Heart left ventricle (tissue), 16 donors: ENCODE measurements around the gene CRYBG3. TPM values are rescaled to one million over a fixed set of nuclear protein-coding genes. Genes with fewer than 3 reads are reported as not detected.
A peak's percentile ranks its signal among the peaks of the same experiment; 100 is the strongest.
"Not testable (repeated sequence)": the region's sequence is repeated elsewhere in the genome, so short reads cannot be mapped to it uniquely, and the experiment has no call there.

ENCODE experiments used
- ATAC-seq, 4 donors: fragments of 200-7000 bp; cut with Tn5 transposase; one replicate each; pipeline ENCODE4 v1.9.1; 2020 to 2022; ENCODE audit warnings: moderate library complexity in 4 of 4, mild to moderate bottlenecking in 3 of 4, moderate number of reproducible peaks in 1 of 4
- DNase-seq, 5 donors: peaks; one replicate each; pipeline ENCODE4 v3.0.0-alpha.2; 2020
- H3K27ac ChIP-seq, 12 donors: fragments of 200-600 bp; sonication (generic) in 4 of 12; one replicate each; pipeline versions ENCODE4 v1.5.0 to v1.8.0; 2016 to 2022; ENCODE audit warnings: mild to moderate bottlenecking in 2 of 12
- H3K27me3 ChIP-seq, 9 donors: fragments of 200-600 bp; sonication (generic) in 2 of 9; one replicate each; pipeline versions ENCODE4 v1.5.1 to v1.8.0; 2016 to 2022; ENCODE audit warnings: mild to moderate bottlenecking in 3 of 9
- H3K36me3 ChIP-seq, 9 donors: fragments of 200-600 bp; sonication (generic) in 2 of 9; one replicate each; pipeline versions ENCODE4 v1.5.0 to v1.8.0; 2018 to 2022; ENCODE audit warnings: mild to moderate bottlenecking in 2 of 9
- H3K4me1 ChIP-seq, 12 donors: fragments of 200-600 bp; sonication (generic) in 4 of 12; one replicate each; pipeline versions ENCODE4 v1.5.0 to v1.8.0; 2016 to 2022; ENCODE audit warnings: mild to moderate bottlenecking in 3 of 12
- H3K4me3 ChIP-seq, 12 donors: fragments of 200-600 bp; sonication (generic) in 4 of 12; one replicate each; pipeline versions ENCODE4 v1.5.0 to v1.8.0; 2017 to 2022; ENCODE audit warnings: mild to moderate bottlenecking in 9 of 12, moderate library complexity in 4 of 12
- H3K9me3 ChIP-seq, 12 donors: fragments of 200-600 bp; sonication (generic) in 4 of 12; one replicate each; pipeline versions ENCODE4 v1.5.0 to v1.8.0; 2016 to 2022; ENCODE audit warnings: mild to moderate bottlenecking in 1 of 12
- CTCF ChIP-seq, 12 donors: fragments of 200-600 bp; sonication (generic) in 4 of 12; IDR thresholded peaks; one replicate each; pipeline versions ENCODE4 v1.5.0 to v1.8.0; 2018 to 2022; ENCODE audit warnings: antibody characterized with exemption in 12 of 12, mild to moderate bottlenecking in 5 of 12
- POLR2A ChIP-seq, 2 donors: fragments of 450-650 bp; IDR thresholded peaks; one replicate each; pipeline ENCODE4 v1.6.1; 2017; ENCODE audit warnings: antibody characterized with exemption in 2 of 2, mild to moderate bottlenecking in 2 of 2, moderate library complexity in 2 of 2
- WGBS, 4 donors: extraction: QIAGEN DNeasy Blood & Tissue Kit in 2 of 4; methylation state at CpG; one replicate each; pipeline versions ENCODE4 v1.1.5 to v1.1.7; 2013 to 2018; 5-methylcytosine and 5-hydroxymethylcytosine counted together
- intact Hi-C, 10 donors: fragments of 100-400 bp; cut with DNase I; formaldehyde crosslinking; loops; one replicate each; pipeline versions ENCODE4 v1.11.1 to v1.14.2; 2022
- polyA plus RNA-seq, 2 donors: library from polyadenylated mRNA; stranded (reverse); fragments of 200-250 nt; gene quantifications; one replicate each; pipeline ENCODE4 v1.2.3, GENCODE V29; 2013
- total RNA-seq, 9 donors: library from RNA; depleted of rRNA in 2 of 9; stranded (reverse); fragments of >200 nt in 2 of 9; fragmentation: NEBNext Ultra II Directional in 3 of 9; extraction: Animal tissue kit (Norgen Biotek cat#: 25700) in 3 of 9; gene quantifications; one replicate each; pipeline versions ENCODE4 v1.1.0 to v1.2.4, GENCODE V29; 2016 to 2023
- donor health status: ischemic (EF 13 %, LVEDD 7.1; RV severe dilation, severe dysfunction).
- donor health status: healthy with polysubstance abuse.
- donor health status: DM: no; HTN: yes; CAD: no.
- donor health status: DM: no; HTN: no; CAD: no.
- donor health status: ischemic (EF 25% LVEDD 6.9; RV normal size, moderate dysfunction).
- donor health status: ischemic (EF 25% LVEDD 5.7; RV mildly dilated, moderate dysfunction).
- donor health status: healthy.
- donor health status: DM: yes; HTN: yes; CAD: no.
- donor health status: ischemic (EF 35%, LVEDD 5.7; RV mildly dilated, moderate dysfunction).
- donor health status: nonischemic (EF 11% LVEDD 7.7; RV severe dilation, severe dysfunction).
- donor health status: DM: yes; HTN: yes; CAD: no.
- donor health status: PGD.
- donor health status: ischemic (EF 29% LVEDD 5.4; RV normal size, mild dysfunction).
- donor health status: nonischemic (EF 23%, LVEDD 6.1; RV moderate dilation, normal function).

The CRYBG3 gene
- total and polyA plus RNA-seq, 11 donors = 5.5 to 34.1 (median 20.9) TPM

- peak in 2 of 4 donors; percentile 62 to 63 for ATAC-seq
- no peak for TF ChIP-seq POLR2A (IDR thresholded peaks at IDR 0.05)
- TF ChIP-seq CTCF (IDR thresholded peaks at IDR 0.05) = no peak
Measured at GRCh38 chr3:97901313-97902248, 79.8 kb downstream of the CRYBG3 start.

GRCh38 chr3:97909830-97910229 is 88.0 kb downstream of the CRYBG3 start:
- intact Hi-C loops = loop anchor here in 1 of 10 donors (10.0 kb wide), 1 partner anchor 85 kb away; the partner anchor contains the start of gene CRYBG3
- not testable (repeated sequence) for ATAC-seq, H3K9me3 ChIP-seq, DNase-seq, H3K4me3 ChIP-seq, H3K27ac ChIP-seq, H3K4me1 ChIP-seq, H3K27me3 ChIP-seq
- WGBS, 4 donors = 62 to 64% methylated on average over 2 of the region's 3 CpGs; no CpG with 5 or more reads in 2 of the 4 donors
- peaks cover 0 to 39% (median 29%) of the 10 kb centered on the region in 9 donors for H3K36me3 ChIP-seq

More at GRCh38 chr3:97901313-97902248, 79.8 kb downstream of the CRYBG3 start:
- Histone ChIP-seq H3K4me1 (peaks cover 0 to 31% (median 16%) of the 10 kb centered on the region in 12 donors), H3K27ac (peak overlapping the region; percentile 55 to 85 (median 70)), H3K4me3 (peak overlapping the region in 4 of 12 donors; percentile 2 to 25 (median 12)), H3K27me3 (no peaks in the 10 kb centered on the region), H3K36me3 (peaks cover 0 to 45% (median 11%) of the 10 kb centered on the region in 9 donors), H3K9me3 (no peaks in the 10 kb centered on the region)
- 37 to 55% (median 39%) methylated on average over 4 of the region's 4 CpGs for WGBS, 4 donors
- intact Hi-C loops = loop anchor here in 1 of 10 donors (5.0 kb wide), 1 partner anchor 79 kb away; the partner anchor contains the start of gene CRYBG3
- DNase-seq = peak in 1 of 5 donors; percentile 18

GRCh38 chr3:97910236-97910831 is 88.5 kb downstream of the CRYBG3 start:
- H3K9me3 ChIP-seq, H3K27me3 ChIP-seq, H3K4me1 ChIP-seq, ATAC-seq: not testable (repeated sequence)
- WGBS, 4 donors = 60 to 86% (median 73%) methylated on average over 21 to 24 of the region's 24 CpGs
- DNase-seq = peak in 4 of 5 donors; percentile 6 to 42 (median 22)
- peak overlapping the region in 5 of 12 donors; percentile 12 to 47 (median 27) for H3K27ac ChIP-seq
- intact Hi-C loops = loop anchor here in 1 of 10 donors (10.0 kb wide), 1 partner anchor 86 kb away; the partner anchor contains the start of gene CRYBG3
- peak overlapping the region in 7 of 12 donors; percentile 7 to 38 (median 29) for H3K4me3 ChIP-seq
- peaks cover 0 to 44% (median 34%) of the 10 kb centered on the region in 9 donors for H3K36me3 ChIP-seq

GRCh38 chr3:97910931-97911351 is 89.1 kb downstream of the CRYBG3 start:
- intact Hi-C loops = loop anchor here in 1 of 10 donors (10.0 kb wide), 1 partner anchor 86 kb away; the partner anchor contains the start of gene CRYBG3
- peak overlapping the region in 7 of 12 donors; percentile 8 to 47 (median 25) for H3K27ac ChIP-seq
- H3K4me1 ChIP-seq = peaks cover 0 to 10% (median 0%) of the 10 kb centered on the region in 12 donors
- 38 to 45% (median 41%) methylated on average over 3 of the region's 3 CpGs for WGBS, 4 donors
- DNase-seq (peak in 1 of 5 donors; percentile 24), ATAC-seq (peak; percentile 44 to 55 (median 49))
- H3K27me3 ChIP-seq = no peaks in the 10 kb centered on the region
- H3K4me3 ChIP-seq = peak overlapping the region in 1 of 12 donors; percentile 34
- TF ChIP-seq POLR2A (IDR thresholded peaks at IDR 0.05) = no peak
- no peak for TF ChIP-seq CTCF (IDR thresholded peaks at IDR 0.05)
- H3K36me3 ChIP-seq = peaks cover 0 to 50% (median 38%) of the 10 kb centered on the region in 9 donors
- H3K9me3 ChIP-seq = peaks cover 0 to 6% (median 0%) of the 10 kb centered on the region in 12 donors
